Measurements from ENCODE around the gene GPR108. TPM values are rescaled to one million over a fixed set of nuclear protein-coding genes. Genes with fewer than 3 reads are reported as not detected.
"Not testable (repeated sequence)": the region's sequence is repeated elsewhere in the genome, so short reads cannot be mapped to it uniquely, and the experiment has no call there.

GPR108 gene
- total RNA-seq, 1 donor from 2014 or later, result 22.5 TPM

DNA sequence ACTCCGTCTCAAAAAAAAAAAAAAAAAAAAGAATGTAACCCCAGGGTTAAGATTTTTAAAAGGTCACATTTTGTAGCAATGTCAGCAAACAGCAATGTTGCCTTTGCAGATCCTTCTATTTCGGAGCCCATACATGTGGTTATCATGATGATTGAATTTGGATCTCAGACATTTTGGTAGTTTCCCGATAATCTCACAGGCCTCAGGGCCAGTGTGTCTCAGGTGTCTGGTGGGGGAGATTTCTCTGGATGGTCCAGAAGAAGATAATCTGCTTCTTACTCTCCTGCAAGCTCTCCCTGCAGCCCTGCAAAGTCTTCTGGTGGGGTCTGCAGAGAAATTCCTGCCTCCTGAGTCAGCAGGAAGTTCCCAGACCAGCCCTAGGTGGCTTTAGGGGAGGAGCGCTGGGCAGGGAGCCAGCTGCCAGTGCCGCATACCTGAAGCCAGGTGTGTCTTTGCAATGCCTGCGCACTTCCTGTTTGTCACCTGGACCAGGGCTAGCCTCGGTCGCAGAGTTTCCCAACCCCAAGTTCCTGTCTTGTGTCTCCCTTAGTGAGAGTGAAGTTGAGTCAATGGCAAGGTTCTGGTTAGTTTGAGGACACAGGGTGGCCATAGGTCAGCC, 28.5 kb upstream of the GPR108 start:
- intact Hi-C loops (cut with DNase I), result no loop called here
- DNase-seq (ENCODE audit: low spot score), result no peak

DNA sequence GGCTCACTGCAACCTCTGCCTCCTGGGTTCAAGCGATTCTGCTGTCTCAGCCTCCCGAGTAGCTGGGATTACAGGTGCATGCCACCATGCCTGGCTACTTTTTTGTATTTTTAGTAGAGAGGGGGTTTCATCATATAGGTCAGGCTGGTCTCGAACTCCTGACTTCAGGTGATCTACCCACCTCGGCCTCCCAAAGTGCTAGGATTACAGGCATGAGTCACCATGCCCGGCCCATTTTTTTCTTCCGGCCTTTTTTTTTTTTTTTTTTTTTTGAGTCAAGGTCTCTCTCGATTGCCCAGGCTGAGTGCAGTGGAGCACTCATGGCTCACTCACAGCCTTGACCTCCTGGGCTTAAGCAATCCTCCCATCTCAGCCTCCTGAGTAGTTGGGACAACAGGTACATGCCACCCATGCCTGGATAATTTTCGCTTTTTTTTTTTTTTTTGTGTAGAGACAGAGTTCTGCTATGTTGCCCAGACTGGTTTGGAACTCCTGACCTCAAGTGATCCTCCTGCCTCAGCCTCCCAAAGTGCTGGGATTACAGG, 24.9 kb upstream of the GPR108 start:
- DNase-seq (ENCODE audit: low spot score); intact Hi-C loops (cut with DNase I): not testable (repeated sequence)

DNA sequence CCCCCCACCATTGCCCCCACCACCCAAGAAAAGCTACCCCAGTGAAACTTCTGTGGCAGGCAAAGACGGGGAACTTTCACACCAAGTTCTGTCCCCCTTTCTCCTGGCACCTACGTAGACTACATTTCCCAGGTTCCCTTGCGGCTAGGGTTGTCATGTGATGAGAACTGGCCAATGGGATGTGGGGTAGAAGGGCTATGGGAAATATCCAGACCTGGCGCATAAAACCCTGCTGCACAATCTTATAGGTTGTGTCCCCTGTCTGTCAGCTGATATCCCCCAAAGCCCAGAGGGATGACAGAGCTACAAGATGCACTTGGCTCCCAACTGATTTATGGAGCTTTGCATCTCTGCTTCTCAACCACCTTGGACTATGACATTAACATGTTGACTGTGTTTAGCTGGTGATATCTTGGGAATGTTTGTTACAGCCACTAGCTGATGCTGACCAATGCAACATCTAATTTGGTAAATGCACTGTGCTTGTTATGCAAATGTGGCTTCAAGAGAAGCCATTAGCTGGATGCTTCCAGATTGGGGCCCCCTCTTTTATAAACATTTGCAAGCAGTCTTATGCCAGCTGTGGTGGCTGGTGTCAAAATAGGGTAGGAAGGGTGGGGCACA, 23.8 kb upstream of the GPR108 start:
- no peak for DNase-seq (ENCODE audit: low spot score)
- intact Hi-C loops (cut with DNase I), result no loop called here

DNA sequence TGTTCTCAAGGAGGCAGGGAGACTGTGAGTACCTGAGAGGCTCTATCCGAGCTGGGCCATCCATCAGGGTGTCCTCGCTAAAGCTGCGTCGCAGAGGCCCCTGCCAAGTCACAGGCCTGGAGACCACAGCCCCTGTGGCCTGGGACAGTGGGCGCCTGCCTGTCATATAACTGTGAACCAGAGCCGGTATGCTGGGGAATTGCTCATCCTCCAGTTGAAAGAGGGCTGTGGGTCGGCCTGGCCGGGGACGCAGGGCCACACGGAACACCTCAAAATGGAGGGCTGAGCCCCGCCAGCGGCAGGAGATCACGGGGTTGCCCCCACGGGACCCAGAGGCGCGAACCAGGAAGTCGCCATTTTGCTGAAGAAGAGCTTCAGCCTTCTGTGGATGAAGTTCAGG, 23.2 kb upstream of the GPR108 start:
- intact Hi-C loops (cut with DNase I), result no loop called here
- no peak for DNase-seq (ENCODE audit: low spot score)

DNA sequence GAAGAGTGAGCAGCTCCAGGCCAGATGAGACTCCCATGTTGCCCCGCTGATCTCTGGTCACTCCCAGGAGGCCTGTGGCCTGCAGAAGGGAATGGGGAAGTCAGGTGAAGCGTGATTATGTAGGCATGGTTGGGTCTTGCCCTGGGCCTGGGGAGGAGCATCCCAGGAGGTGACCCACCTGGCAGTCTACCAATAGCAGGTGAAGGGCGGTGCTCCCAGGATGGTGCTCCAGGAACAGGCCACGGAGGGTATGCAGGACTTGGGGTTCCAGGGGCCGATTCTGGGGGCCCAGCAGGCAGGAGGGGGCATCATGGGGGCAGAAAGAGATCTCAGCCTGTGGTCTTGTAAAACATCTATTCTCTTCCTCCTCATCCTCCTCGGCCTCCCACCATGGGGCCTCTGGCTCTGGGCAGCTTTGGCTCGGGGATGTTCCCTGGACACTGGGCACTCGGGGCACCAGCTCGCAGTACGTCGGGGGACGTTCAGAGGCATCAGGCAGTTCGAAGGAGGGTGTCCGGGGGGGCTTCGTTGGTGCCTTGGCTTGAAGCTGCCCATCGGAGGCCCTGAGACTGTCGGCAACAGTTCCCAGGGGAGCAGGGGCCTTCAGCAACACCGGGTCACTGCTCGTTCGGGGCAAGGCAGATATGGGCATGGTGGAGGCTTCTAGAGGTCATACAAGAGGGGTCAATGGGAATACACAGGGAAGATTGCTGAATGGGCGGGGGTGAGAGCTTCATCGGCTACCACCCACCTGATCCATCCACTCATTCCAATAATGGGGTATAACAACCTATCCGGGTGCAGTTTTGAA, 17.5 kb upstream of the GPR108 start:
- intact Hi-C loops (cut with DNase I), result no loop called here
- no peak for DNase-seq (ENCODE audit: low spot score)

DNA sequence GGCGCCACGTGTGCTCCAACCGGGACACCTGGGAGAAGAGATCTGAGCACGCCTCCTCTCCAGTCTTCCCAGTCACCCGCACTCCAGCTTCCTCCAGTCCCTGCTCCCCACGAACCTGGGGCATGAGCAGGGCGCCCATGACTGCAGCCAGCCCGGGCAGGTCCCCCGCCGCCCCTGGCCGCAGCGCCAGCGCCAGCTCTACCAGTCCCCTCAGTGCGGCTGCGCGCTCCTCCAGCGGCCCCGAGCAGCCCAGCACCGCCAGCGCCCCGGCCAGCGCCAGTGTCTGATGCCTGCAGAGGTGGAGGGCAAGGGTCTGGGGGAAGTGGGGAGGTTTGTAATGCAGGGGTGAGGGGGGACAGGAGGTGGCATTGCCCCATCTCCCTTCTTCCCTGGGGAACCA, 16.8 kb upstream of the GPR108 start:
- intact Hi-C loops (cut with DNase I), result no loop called here
- DNase-seq (ENCODE audit: low spot score), result no peak

DNA sequence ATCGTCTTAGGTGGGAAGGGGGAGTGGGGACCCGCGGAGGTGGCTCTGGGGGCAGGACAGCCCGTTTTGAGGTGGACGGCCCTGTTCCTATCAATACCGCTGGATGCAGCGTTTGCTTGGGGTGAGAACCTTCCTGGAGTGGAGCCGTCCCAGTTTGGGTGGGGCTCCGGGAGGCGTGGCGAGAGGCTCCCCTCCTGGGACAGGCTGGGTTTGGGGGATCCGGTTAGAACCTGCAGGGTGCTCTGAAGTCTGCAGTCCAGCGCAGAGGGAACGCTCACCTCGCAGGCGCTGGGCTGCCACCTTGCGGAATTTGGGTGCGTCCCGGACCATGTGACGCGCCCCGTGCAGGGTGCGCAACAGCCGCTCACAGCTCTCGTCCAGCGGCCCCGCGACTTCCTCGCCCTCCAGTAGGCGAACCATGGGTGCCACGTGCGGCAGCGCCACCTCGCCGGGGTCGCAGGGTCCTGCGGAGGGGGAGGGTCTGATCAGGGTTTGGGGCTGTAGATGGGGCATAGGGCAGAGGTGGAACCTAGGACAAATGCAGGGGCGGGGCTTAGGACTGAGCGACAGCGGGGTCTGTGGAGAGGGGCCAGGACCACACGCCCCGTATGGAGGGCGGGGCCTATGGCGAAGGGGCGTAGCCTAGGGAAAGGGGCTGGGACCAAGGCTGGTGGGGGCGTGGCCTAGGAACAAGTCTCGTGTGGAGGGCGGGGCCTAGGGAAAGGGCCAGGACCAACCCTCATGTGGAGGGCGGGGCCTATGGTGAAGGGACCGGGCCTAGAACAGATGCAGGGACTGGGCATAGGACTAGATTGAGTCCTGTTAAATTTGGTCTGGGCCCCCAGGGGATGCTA, 16.0 kb upstream of the GPR108 start:
- intact Hi-C loops (cut with DNase I), result no loop called here
- peak; percentile 91 for DNase-seq (ENCODE audit: low spot score)

DNA sequence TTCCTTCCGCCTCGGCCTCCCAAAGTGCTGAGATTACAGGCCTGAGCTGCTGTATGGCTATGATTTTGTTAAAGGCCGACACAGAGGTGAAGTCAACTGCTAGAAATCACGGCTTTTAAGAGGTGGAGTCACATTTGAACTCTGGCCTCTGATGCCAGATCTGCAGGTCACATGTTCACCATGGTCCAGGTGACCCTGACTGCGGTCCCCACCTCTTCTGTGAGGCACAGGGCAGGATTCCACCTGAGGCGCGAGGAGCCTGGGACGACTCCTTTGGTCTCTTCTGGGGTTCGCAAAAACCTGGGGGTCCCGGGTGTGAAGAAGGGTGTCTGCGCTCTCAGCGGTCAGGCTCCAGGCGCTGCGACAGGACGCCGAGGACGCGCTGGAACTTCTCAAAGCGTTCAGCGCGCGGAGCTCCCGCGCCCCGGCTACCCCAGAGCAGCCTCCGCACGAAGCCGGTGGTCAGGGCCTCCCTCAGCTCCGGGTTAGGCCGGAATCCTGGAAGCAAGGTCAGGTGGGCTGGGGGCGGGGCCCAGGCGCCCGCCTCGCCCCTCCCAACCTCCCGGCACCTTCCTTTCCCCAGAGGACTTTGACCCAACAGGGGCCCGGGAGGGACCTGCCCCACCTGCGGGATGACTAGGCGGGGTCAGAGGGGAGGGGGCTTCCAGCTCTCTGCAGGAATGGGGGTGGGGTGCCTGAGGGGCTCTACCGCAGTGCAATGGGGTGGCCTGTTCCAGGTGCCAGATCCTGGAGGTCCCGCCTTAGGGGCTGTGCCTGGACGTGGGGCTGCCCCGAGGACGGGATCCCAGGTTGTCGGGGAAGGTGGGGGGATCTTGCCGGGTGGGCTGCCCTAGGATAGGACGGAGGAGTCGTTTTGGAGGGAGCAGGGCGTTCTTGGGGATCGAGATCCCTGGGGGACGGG, 15.1 kb upstream of the GPR108 start:
- no peak for DNase-seq (ENCODE audit: low spot score)
- intact Hi-C loops (cut with DNase I), result no loop called here

DNA sequence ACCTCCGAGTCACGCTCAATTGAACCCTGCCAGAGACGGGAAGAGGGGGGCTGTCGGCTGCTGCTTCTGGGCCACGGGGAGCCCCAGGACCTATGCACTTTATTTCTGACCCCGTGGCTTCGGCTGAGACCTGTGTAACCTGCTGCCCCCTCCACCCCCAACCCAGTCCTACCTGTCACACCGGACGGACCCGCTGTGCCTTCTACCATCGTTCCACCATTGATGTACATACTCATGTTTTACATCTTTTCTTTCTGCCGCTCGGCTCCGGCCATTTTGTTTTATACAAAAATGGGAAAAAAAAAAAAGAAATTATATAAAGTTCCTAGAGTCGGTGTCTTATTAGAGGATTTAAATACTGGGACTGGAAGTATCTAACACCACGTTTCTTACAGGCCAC, 13.8 kb upstream of the GPR108 start:
- DNase-seq (ENCODE audit: low spot score), result no peak
- intact Hi-C loops (cut with DNase I), result no loop called here

DNA sequence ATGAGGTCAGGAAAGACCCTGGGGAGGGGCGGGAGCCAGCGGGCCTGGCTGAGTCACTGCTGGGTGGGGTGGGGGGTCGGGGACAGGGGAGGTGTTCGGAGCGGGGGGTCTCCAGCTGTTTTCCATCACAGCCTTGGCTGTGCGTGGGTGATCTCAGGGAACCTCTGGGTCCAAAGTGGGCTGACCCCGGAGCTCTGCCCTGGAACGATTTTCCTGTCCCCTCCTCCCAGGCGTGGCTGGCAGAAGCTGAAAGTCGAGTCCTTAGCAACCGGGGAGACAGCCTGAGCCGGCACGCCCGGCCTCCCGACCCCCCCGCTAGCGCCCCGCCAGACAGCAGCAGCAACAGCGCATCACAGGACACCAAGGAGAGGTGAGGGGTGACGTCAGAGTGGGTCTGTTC, 12.7 kb upstream of the GPR108 start:
- DNase-seq (ENCODE audit: low spot score), result no peak
- intact Hi-C loops (cut with DNase I), result no loop called here

DNA sequence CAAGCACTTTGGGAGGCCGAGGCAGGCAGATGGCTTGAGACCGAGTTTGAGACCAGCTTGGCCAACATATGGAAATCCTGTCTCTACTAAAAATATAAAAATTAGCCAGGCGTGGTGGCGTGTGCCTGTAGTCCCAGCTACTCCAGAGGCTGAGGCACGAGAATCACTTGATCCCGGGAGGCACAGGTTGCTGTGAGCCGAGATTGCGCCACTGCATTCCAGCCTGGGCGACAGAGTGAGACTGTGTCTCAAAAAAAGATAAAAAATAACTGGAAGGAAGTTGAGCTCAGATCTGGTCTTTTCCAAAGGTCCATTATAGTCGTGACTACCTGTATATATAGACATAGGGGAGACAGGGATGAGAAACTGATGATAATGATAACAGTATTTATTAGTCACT, 11.2 kb upstream of the GPR108 start:
- intact Hi-C loops (cut with DNase I); DNase-seq (ENCODE audit: low spot score): not testable (repeated sequence)

DNA sequence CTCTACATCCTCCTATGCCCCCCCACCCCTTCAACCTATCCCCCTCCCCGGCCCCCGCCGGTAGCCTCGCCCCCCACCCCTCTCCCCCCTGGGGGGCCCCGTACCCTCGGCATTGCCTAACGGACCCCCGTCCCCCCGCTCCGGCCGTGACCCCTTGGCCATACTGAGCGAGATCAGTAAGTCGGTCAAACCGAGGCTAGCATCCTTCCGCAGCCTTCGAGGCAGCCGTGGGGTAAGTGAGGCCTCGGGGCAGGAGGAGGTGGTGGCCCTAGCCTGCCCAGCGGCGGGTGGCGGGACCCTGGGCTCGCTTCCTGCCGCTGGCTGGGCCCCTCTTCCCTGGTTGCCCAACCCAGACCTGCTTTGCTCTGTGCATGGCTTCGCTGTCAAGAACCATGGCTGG, 8.6 kb upstream of the GPR108 start:
- DNase-seq (ENCODE audit: low spot score), result no peak
- intact Hi-C loops (cut with DNase I), result no loop called here

DNA sequence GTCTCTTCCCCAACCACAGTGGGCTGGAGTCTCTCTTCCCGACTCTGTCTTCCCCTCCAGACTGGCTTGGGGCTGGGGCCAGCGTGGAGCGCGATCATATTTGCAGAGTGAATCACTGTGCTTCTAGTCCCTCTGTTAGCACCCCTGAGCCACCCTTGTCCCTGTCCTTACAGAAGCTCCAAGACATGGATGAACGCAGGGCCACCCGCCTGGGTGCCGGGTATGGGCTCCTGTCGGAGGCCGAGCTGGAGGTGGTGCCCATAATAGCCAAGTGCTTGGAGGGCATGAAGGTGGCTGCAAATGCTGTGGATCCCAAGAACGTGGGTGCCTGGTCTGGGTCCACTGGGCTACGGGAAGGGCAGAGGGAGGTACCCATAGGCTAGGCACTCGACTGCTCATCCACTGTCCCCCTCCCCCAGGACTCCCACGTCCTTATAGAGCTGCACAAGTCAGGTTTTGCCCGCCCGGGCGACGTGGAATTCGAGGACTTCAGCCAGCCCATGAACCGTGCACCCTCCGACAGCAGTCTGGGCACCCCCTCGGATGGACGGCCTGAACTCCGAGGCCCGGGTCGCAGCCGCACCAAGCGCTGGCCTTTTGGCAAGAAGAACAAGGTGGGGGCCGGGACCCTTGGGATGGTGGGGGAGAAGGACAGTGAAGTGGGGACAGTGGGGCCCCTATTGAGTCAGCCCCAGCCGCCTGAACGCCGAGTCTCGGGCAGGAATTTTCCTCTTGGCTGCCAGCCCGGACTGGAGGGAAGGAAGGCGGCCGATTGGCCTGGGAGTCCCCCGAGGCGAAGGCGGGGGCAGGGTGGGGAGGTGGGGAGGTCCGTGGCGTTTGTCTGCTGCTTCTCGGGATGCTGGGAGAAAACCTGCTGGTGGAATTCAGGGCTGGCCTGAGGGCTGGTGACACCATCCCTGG, 7.3 kb upstream of the GPR108 start:
- intact Hi-C loops (cut with DNase I), result no loop called here
- peak; percentile 90 for DNase-seq (ENCODE audit: low spot score)

DNA sequence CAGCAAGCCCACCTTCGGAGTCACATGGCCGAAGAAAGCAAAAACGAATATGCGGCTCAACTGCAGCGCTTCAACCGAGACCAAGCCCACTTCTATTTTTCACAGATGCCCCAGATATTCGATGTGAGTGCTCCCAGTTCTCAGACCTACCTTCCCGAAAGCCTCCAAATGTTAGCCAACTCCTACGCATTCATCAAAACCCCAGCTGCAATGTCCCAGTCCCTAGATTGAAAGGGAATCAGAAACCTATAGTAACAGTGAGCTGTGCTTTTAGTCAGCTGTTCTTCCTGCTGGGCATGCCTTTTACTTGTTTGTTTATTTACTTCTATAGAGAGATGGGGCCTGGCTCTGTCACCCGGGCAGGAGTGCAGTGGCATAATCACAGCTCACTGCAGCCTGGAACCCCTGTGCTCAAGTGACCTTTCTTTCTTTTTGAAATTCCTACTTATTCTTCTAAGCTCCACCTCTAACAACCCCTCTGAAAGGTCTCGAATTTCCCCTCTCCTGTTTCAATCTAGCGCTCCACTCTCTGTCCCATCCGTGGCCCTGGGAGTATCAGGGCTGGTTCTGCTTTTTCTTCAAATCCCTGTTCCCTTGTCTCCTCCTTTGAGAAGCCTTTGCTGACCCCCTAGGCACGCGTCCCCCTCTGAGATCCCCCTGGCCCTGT, 6.5 kb upstream of the GPR108 start:
- DNase-seq (ENCODE audit: low spot score), result no peak
- intact Hi-C loops (cut with DNase I), result no loop called here

DNA sequence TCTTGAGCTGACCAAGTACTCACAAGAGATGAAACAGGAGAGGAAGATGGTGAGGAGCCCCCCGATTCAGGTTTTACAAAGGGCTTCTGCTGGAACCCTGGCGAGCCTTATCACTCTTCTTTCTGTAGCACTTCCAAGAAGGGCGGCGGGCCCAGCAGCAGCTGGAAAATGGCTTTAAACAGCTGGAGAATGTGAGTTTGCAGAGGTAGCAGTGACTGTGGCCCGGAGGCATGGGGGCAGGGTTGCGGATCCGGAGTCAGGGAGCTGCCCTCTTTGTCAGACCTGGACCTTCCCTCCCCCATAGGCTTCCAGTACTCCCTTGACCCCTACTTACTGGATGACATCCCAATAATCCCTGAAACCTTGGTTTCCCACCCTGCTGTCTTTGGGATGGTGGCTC, 5.7 kb upstream of the GPR108 start:
- no peak for DNase-seq (ENCODE audit: low spot score)
- intact Hi-C loops (cut with DNase I), result no loop called here

DNA sequence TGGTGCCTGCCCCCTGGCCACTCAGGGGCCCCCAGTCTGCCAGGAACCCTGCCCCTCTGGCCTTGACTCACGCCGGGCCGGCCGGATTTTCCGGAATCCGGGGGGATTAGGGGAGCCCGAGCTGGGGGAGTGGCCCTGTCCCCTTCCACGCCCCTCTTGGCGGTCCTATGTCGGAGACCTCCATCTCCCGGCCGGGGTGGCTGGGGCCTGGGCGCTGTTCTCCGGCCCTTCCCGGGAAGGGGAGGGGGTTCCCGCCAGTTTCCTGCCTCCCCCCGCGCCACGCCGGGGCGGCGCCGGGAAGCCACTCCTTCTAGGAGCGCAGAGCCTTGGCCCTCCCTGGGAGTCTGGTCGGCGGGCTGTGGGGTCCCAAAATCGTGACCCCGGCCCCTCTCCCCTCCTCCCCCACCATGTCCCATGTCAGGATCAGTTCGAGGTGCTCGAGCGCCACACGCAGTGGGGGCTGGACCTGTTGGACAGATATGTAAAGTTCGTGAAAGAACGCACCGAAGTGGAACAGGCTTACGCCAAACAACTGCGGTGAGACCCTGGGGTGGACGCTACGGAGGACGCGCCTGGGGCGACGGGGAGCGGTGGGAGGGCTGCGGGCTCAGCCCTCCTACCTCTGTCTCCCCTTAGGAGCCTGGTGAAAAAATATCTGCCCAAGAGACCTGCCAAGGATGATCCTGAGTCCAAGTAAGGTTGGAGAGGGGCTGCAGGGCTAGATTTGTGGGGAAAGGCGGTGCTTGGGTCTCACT, 3.4 kb upstream of the GPR108 start:
- intact Hi-C loops (cut with DNase I), result no loop called here
- no peak for DNase-seq (ENCODE audit: low spot score)
